Breast epithelium (tissue), 3 donors: ENCODE measurements around the gene SLC7A7.

Experiments used
- CTCF ChIP-seq, 3 donors: fragments of 450-650 bp; IDR thresholded peaks; one replicate each; pipeline ENCODE4 v1.5.1; 2016 to 2017; ENCODE audit warnings: antibody characterized with exemption in 3 of 3, mild to moderate bottlenecking in 3 of 3, moderate library complexity in 3 of 3
- POLR2A ChIP-seq: fragments of 450-650 bp; IDR thresholded peaks from one replicate; pipeline ENCODE4 v1.6.1; 2016; ENCODE audit warnings: antibody characterized with exemption, mild to moderate bottlenecking, moderate library complexity

- TF ChIP-seq POLR2A (no peak), CTCF (IDR thresholded peaks at IDR 0.05) (no peak)
These were observed 4.1 kb upstream of the SLC7A7 start for GRCh38 chr14:22819151-22819988.
